Heart right ventricle (tissue), 16 donors: ENCODE data around the gene AP4B1. TPM values are rescaled to one million over a fixed set of nuclear protein-coding genes. Genes with fewer than 3 reads are reported as not detected.

ENCODE experiments used
- ATAC-seq, 8 donors: fragments of 200-7000 bp; cut with Tn5 transposase; one replicate each; pipeline ENCODE4 v1.9.1; 2020; ENCODE audit warnings: mild to moderate bottlenecking in 8 of 8, moderate library complexity in 8 of 8, moderate number of reproducible peaks in 1 of 8
- DNase-seq, 2 donors: peaks; one replicate each; pipeline ENCODE4 v3.0.0-alpha.2; 2020
- H3K27ac ChIP-seq, 10 donors: fragments of 200-600 bp; sonication (generic) in 2 of 10; one replicate each; pipeline versions ENCODE4 v1.5.0 to v1.8.0; 2020 to 2022; ENCODE audit warnings: mild to moderate bottlenecking in 3 of 10
- H3K27me3 ChIP-seq, 7 donors: fragments of 200-600 bp; one replicate each; pipeline ENCODE4 v1.8.0; 2021 to 2022; ENCODE audit warnings: mild to moderate bottlenecking in 2 of 7
- H3K36me3 ChIP-seq, 9 donors: fragments of 200-600 bp; sonication (generic) in 1 of 9; one replicate each; pipeline versions ENCODE4 v1.5.0 to v1.8.0; 2020 to 2022; ENCODE audit warnings: mild to moderate bottlenecking in 2 of 9
- H3K4me1 ChIP-seq, 9 donors: fragments of 200-600 bp; sonication (generic) in 1 of 9; one replicate each; pipeline versions ENCODE4 v1.5.0 to v1.8.0; 2020 to 2022; ENCODE audit warnings: mild to moderate bottlenecking in 4 of 9
- H3K4me3 ChIP-seq, 10 donors: fragments of 200-600 bp; sonication (generic) in 2 of 10; one replicate each; pipeline versions ENCODE4 v1.5.0 to v1.8.0; 2020 to 2022; ENCODE audit warnings: mild to moderate bottlenecking in 7 of 10, moderate library complexity in 2 of 10
- H3K9me3 ChIP-seq, 11 donors: fragments of 200-600 bp in 10 of 11; sonication (generic) in 2 of 11; one replicate each; pipeline versions ENCODE4 v1.5.0 to v1.8.0; 2013 to 2022; ENCODE audit warnings: mild to moderate bottlenecking in 2 of 11, control low read depth in 1 of 11, moderate library complexity in 1 of 11
- WGBS, 2 donors: extraction: QIAGEN DNeasy Blood & Tissue Kit; methylation state at CpG; one replicate each; pipeline ENCODE4 v1.1.7; 2013; ENCODE audit warnings: inconsistent platforms in 1 of 2; 5-methylcytosine and 5-hydroxymethylcytosine counted together
- intact Hi-C, 10 donors: fragments of 100-400 bp; cut with DNase I; formaldehyde crosslinking; loops; one replicate each; pipeline versions ENCODE4 v1.11.1 to v1.14.2; 2022
- polyA plus RNA-seq, 2 donors: library from polyadenylated mRNA; stranded (reverse); fragments of 200-250 nt; gene quantifications; one replicate each; pipeline ENCODE4 v1.2.3, GENCODE V29; 2013
- total RNA-seq, 10 donors: library from RNA; stranded (reverse); fragmentation: NEBNext Ultra II Directional in 3 of 10; extraction: Animal tissue kit (Norgen Biotek cat#: 25700) in 3 of 10; gene quantifications; one replicate each; pipeline versions ENCODE4 v1.2.1 to v1.2.4, GENCODE V29; 2021 to 2023
- TF ChIP-seq, protein P1 (sequence below), 9 donors: fragments of 200-600 bp; sonication (generic) in 2 of 9; IDR thresholded peaks; one replicate each; pipeline versions ENCODE4 v1.5.0 to v1.8.0; 2021 to 2022; ENCODE audit warnings: antibody characterized with exemption in 9 of 9, mild to moderate bottlenecking in 5 of 9, moderate library complexity in 1 of 9
- donor health status: Arrhythmogenic right ventricular cardiomyopathy.
- donor health status: ischemic (EF 13 %, LVEDD 7.1; RV severe dilation, severe dysfunction).
- donor health status: healthy with polysubstance abuse.
- donor health status: DM: no; HTN: yes; CAD: no.
- donor health status: DM: no; HTN: no; CAD: no.
- donor health status: ischemic (EF 25% LVEDD 6.9; RV normal size, moderate dysfunction).
- donor health status: ischemic (EF 25% LVEDD 5.7; RV mildly dilated, moderate dysfunction).
- donor health status: healthy.
- donor health status: DM: yes; HTN: yes; CAD: no.
- donor health status: Ischemic cardiomyopathy.
- donor health status: ischemic (EF 35%, LVEDD 5.7; RV mildly dilated, moderate dysfunction).
- donor health status: nonischemic (EF 11% LVEDD 7.7; RV severe dilation, severe dysfunction).
- donor health status: DM: yes; HTN: yes; CAD: no.
- donor health status: PGD.
- donor health status: ischemic (EF 29% LVEDD 5.4; RV normal size, mild dysfunction).
- donor health status: nonischemic (EF 23%, LVEDD 6.1; RV moderate dilation, normal function).

The AP4B1 gene
- total and polyA plus RNA-seq, 12 donors = 7.5 to 15.4 (median 11.5) TPM

DNA sequence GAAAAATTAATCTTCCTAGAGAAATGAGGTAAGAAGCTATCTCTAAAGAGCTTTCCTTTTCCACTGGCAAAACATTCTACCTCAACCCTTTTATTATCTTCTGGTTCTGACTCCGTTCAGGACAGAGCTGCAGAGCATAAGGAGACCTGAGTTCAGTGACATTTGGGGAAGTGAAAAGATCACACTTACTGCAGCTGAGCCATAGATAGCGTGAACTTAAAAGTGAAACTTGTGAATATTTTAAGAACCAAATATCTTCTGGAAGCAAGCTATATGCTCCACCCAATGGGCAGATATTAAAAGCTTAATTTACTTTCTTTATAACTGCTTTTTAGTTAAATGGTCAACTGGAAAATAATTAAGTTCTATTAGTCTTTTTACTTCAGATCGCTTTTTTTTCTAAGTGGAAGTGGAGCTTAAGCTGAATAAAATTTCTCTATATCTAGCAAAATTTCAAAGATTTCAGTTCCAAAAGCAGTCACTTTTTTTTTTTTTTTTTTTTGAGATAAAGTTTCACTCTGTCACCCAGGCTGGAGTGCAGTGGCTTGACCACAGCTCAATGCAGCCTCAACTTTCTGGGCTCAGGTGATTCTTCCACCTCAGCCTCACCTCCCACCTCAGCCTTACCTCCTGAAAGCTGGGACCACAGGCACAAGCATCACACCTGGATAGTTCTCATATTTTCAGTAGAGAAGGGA, 45.0 kb downstream of the AP4B1 start:
- Histone ChIP-seq H3K27me3 (peaks cover 0 to 3% (median 0%) of the 10 kb centered on the region in 7 donors), H3K9me3 (no peaks in the 10 kb centered on the region), H3K27ac (peak overlapping the region in 1 of 10 donors; percentile 69), H3K4me1 (peaks cover 0 to 55% (median 0%) of the 10 kb centered on the region in 9 donors), H3K4me3 (peak overlapping the region in 1 of 10 donors; percentile 16), H3K36me3 (peaks cover 0 to 7% (median 0%) of the 10 kb centered on the region in 9 donors)
- intact Hi-C loops = no loop called here
- DNase-seq (no peak), ATAC-seq (no peak)
- WGBS, 2 donors = 52 to 54% methylated on average over 3 of the region's 3 CpGs
- TF ChIP-seq, protein P1, sequence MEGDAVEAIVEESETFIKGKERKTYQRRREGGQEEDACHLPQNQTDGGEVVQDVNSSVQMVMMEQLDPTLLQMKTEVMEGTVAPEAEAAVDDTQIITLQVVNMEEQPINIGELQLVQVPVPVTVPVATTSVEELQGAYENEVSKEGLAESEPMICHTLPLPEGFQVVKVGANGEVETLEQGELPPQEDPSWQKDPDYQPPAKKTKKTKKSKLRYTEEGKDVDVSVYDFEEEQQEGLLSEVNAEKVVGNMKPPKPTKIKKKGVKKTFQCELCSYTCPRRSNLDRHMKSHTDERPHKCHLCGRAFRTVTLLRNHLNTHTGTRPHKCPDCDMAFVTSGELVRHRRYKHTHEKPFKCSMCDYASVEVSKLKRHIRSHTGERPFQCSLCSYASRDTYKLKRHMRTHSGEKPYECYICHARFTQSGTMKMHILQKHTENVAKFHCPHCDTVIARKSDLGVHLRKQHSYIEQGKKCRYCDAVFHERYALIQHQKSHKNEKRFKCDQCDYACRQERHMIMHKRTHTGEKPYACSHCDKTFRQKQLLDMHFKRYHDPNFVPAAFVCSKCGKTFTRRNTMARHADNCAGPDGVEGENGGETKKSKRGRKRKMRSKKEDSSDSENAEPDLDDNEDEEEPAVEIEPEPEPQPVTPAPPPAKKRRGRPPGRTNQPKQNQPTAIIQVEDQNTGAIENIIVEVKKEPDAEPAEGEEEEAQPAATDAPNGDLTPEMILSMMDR (IDR thresholded peaks at IDR 0.05) = no peak

DNA sequence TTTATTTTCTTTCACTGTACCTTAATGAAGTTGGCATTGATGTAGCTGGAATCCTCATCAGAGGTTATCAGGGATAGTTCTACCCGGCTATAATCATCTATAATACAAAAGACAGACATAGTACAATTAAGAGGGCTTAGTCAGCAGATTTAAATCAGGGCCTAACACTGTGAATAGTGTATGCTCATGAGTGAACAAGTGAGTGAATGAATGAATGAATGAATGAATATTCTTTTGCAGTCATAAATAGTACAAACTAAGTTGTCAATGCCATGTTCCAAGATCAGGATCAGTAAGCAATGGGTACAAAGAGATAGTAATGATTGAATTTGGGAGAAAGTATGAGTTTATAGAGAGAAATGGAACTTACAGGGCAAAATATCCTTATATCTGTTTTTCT, 45.6 kb downstream of the AP4B1 start:
- WGBS, 2 donors = 81 to 86% methylated on average over 1 of the region's 1 CpG
- intact Hi-C loops = no loop called here
- no peak overlapping the region for H3K4me3 ChIP-seq
- H3K27ac ChIP-seq = peak overlapping the region in 1 of 10 donors; percentile 69
- H3K4me1 ChIP-seq = peaks cover 0 to 55% (median 0%) of the 10 kb centered on the region in 9 donors
- TF ChIP-seq, protein P1 (IDR thresholded peaks at IDR 0.05) = no peak
- H3K9me3 ChIP-seq = no peaks in the 10 kb centered on the region
- DNase-seq (no peak), ATAC-seq (no peak)
- H3K36me3 ChIP-seq = peaks cover 0 to 7% (median 0%) of the 10 kb centered on the region in 9 donors
- H3K27me3 ChIP-seq = peaks cover 0 to 3% (median 0%) of the 10 kb centered on the region in 7 donors

DNA sequence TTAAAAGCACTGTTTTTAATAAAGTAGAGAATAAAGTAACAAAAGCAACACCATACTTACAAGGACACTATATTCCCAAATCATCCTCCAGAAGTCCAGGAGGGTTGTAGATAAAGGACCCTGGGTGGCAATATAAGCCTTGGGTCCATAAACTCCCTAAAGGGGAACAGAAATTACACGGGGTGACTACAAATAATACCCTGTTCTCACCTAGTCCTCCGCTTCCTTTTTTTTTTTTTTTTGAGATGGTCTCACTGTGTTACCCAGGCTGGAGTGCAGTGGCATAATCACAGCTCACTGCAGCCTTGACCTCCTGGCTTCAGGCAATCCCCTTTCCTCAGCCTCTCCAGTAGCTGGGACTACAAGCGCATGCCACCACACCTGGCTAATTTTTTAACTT, 46.2 kb downstream of the AP4B1 start:
- Histone ChIP-seq H3K36me3 (peaks cover 0 to 7% (median 0%) of the 10 kb centered on the region in 9 donors), H3K9me3 (no peaks in the 10 kb centered on the region), H3K27me3 (peaks cover 0 to 3% (median 0%) of the 10 kb centered on the region in 7 donors), H3K4me3 (no peak overlapping the region), H3K27ac (peak overlapping the region in 1 of 10 donors; percentile 24), H3K4me1 (peaks cover 0 to 55% (median 0%) of the 10 kb centered on the region in 9 donors)
- WGBS, 2 donors = 82 to 85% methylated on average over 3 of the region's 3 CpGs
- ATAC-seq (no peak), DNase-seq (no peak)
- TF ChIP-seq, protein P1 (IDR thresholded peaks at IDR 0.05) = no peak
- intact Hi-C loops = no loop called here

DNA sequence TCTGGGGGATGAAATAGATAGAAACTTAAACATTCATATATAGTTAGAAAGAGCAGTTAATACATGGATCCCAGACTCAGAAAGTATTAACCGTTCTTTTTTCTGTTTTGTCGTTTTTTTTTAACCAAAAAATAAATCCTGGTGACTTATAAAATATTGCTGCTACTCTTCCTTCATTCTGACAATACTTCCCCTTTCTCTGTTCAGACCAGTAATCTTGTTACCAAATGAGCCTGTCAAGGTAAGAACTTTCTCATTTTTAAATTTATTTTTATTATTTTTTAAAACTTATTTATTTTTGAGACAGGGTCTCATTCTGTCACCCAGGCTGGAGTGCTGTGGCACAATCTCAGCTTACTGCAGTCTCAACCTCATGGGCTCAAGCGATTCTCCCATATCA, 46.8 kb downstream of the AP4B1 start:
- Histone ChIP-seq H3K27me3 (peaks cover 0 to 1% (median 0%) of the 10 kb centered on the region in 7 donors), H3K36me3 (peaks cover 0 to 7% (median 0%) of the 10 kb centered on the region in 9 donors), H3K27ac (peak overlapping the region in 1 of 10 donors; percentile 24), H3K9me3 (no peaks in the 10 kb centered on the region), H3K4me1 (peaks cover 0 to 55% (median 0%) of the 10 kb centered on the region in 9 donors), H3K4me3 (no peak overlapping the region)
- intact Hi-C loops = no loop called here
- DNase-seq = no peak
- no peak for ATAC-seq
- 80 to 83% methylated on average over 3 of the region's 3 CpGs for WGBS, 2 donors
- TF ChIP-seq, protein P1 (IDR thresholded peaks at IDR 0.05) = no peak
